BJ (cell line): ENCODE measurements around the gene OVOL2. TPM values are rescaled to one million over a fixed set of nuclear protein-coding genes. Genes with fewer than 3 reads are reported as not detected.
"Not testable (repeated sequence)": the region's sequence is repeated elsewhere in the genome, so short reads cannot be mapped to it uniquely, and the experiment has no call there.

ENCODE experiments used
- CTCF ChIA-PET: fragments of 350-600 bp; formaldehyde crosslinking; extraction: SDS; loops from one replicate; lab custom pipeline; 2021; ENCODE audit warnings: antibody characterized with exemption, inconsistent platforms; lab: Yijun Ruan, JAX
- POLR2A ChIA-PET: fragments of 300-600 bp; sonication (Branson Sonifier 250); formaldehyde crosslinking; extraction: SDS; loops from one replicate; lab custom pipeline; 2021; ENCODE audit warnings: antibody characterized with exemption; lab: Charles Lee
- DNase-seq: peaks from one replicate; pipeline ENCODE4 v3.0.0-alpha.2; 2011; ENCODE audit warnings: low read depth
- H3K27me3 ChIP-seq: 2 replicates; pipeline ENCODE4 v1.6.0; 2011; ENCODE audit warnings: low read length; ENCODE audit not compliant: control insufficient read depth, insufficient read depth
- H3K36me3 ChIP-seq: 2 replicates; pipeline ENCODE4 v1.5.1; 2011; ENCODE audit warnings: low read length; ENCODE audit not compliant: control insufficient read depth, insufficient read depth
- H3K4me3 ChIP-seq: 2 replicates; pipeline ENCODE4 v1.5.1; 2011; ENCODE audit warnings: low read depth, mild to moderate bottlenecking, control low read depth, low read length
- CTCF ChIP-seq: IDR thresholded peaks from 2 replicates; pipeline ENCODE4 v1.5.1; 2011; ENCODE audit warnings: low read depth, mild to moderate bottlenecking, control low read depth, inconsistent platforms, low read length, moderate library complexity; ENCODE audit not compliant: insufficient read depth
- polyA minus RNA-seq: library from RNA; depleted of rRNA, polyadenylated mRNA; stranded (reverse); fragments of >200 nt; gene quantifications from 2 replicates; pipeline ENCODE4 v1.2.3, GENCODE V29; 2011; rRNA and poly(A)+ RNA removed
- polyA plus RNA-seq: library from polyadenylated mRNA; depleted of rRNA; stranded (reverse); fragments of >200 nt; gene quantifications from 2 replicates; pipeline ENCODE4 v1.2.3, GENCODE V29; 2011; rRNA removed

OVOL2 gene
- not detected in 2 replicates for polyA plus RNA-seq
- polyA minus RNA-seq: not detected in 2 replicates

GRCh38 chr20:18057101-18057993, at the start of gene OVOL2:
Gene OVOL2 (minus strand): TSS chr20:18057916. CDS start chr20:18057634, 282 bp downstream.
- CTCF ChIA-PET: no interaction called here

GRCh38 chr20:18103497-18103896, 45.8 kb upstream of the OVOL2 start:
- DNase-seq: no peak
- TF ChIP-seq CTCF: no peak
- Histone ChIP-seq H3K27me3 (no peaks in the 10 kb centered on the region), H3K36me3 (no peaks in the 10 kb centered on the region), H3K4me3 (no peak overlapping the region)
- ChIA-PET CTCF (interaction anchor here (0.6 kb wide), 1 partner anchor 15 kb away, joined by 3 read pairs; no protein-coding TSS in a partner anchor), POLR2A (no interaction called here)

More at GRCh38 chr20:18057101-18057993, at the start of gene OVOL2:
- H3K36me3 ChIP-seq: no peaks in the 10 kb centered on the region
- POLR2A ChIA-PET: no interaction called here
- TF ChIP-seq CTCF: no peak
- no peak for DNase-seq
- H3K4me3 ChIP-seq: peak within 1 kb of the TSS; percentile 5; the same call in 1 of the 2 replicates
- H3K27me3 ChIP-seq: peaks cover 45% of the 10 kb centered on the region

GRCh38 chr20:18101125-18101810, 43.6 kb upstream of the OVOL2 start:
- no peak for DNase-seq
- H3K4me3 ChIP-seq: no peak overlapping the region
- ChIA-PET POLR2A (no interaction called here), CTCF (no interaction called here)
- H3K36me3 ChIP-seq: no peaks in the 10 kb centered on the region
- H3K27me3 ChIP-seq: no peaks in the 10 kb centered on the region
- no peak for TF ChIP-seq CTCF

- H3K4me3 ChIP-seq, DNase-seq, CTCF ChIA-PET, H3K36me3 ChIP-seq, POLR2A ChIA-PET, H3K27me3 ChIP-seq: not testable (repeated sequence)
These were observed 42.9 kb upstream of the OVOL2 start for GRCh38 chr20:18100569-18100968.

GRCh38 chr20:18094191-18094590, 36.5 kb upstream of the OVOL2 start:
- Histone ChIP-seq H3K4me3 (no peak overlapping the region), H3K36me3 (no peaks in the 10 kb centered on the region), H3K27me3 (no peaks in the 10 kb centered on the region; the same call in 1 of the 2 replicates)
- ChIA-PET CTCF (no interaction called here), POLR2A (no interaction called here)
- no peak for TF ChIP-seq CTCF
- no peak for DNase-seq
